ENCODE measurements around the gene KIF22.
A peak's percentile ranks its signal among the peaks of the same experiment; 100 is the strongest.
"Not testable (repeated sequence)": the region's sequence is repeated elsewhere in the genome, so short reads cannot be mapped to it uniquely, and the experiment has no call there.

Gene KIF22

DNA sequence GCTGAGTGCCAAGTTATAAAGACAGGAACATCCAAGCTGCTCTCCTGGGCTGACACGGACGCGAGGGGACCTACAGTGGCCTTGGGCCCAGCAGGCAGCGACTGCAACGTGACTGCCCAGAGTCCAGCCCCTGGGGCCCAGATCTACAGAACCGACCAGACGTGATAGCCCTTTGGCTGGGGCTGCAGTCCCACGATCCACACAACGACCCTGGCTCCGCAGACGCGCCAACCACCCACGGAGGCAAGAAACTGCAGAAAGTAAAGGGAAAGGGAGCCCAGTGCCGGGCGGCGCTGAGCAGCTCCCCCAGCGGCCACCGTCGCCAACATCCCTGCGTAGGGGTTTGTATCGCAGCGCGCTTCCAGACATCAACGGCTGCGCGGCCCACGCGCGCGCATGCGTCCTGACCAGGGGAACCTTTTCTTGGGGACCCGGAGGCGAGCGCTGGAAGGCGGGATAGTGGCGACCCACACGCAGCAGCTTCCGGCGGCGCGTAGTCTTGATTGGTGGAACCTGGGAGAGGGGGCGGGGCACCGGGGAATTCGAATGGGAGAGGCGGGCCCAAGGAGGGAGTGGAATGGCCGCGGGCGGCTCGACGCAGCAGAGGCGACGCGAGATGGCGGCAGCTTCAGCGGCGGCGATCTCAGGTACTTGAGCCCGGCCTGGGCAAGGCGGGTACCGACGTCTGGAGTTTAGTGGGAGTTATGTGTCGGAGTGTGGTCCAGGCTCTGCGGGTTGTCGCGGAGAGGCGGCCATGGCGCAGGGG lies at the start of gene KIF22:
KIF22 (plus strand) TSS at position 569 of the 766 bp plus-strand sequence; CDS start at position 578, 9 bp downstream.
- no peak for TF ChIP-seq JUND (IDR thresholded peaks at IDR 0.05; ENCODE audit: low read depth)
- DNase-seq (ENCODE audit: low read depth in 1 of 2, low spot score in 1 of 2) = peak; percentile 98 to 99
- in situ Hi-C loops (cut with HindIII; ENCODE audit: low pct_unique_long_range_greater_than_20kb, low sequenced_read_pairs) = no loop called here

DNA sequence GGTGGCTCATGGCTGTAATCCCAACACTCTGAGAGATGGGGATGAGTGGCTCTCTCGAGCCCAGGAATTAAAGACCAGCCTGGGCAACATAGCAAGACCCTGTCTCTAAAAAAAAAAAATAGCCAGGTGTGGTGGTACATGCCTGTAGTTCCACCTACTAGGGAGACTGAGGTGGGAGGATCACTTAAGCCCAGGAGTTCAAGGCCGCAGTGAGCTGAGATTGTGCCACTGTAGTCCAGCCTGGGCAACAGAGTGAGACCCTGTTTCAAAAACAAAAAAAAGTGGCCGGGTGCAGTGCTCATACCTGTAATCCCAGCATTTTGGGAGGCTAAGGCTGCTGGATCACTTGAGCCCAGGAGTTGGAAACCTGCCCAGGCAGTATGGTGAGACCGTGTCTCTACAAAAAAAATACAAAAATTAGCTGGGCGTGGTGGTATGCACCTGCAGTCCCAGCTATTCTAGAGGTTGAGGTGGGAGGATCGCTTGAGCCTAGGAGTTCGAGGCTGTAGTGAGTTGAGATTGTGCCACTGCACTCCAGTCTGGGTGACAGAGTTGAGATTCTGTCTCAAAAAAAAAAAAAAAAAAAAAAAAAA lies 47.8 kb upstream of the KIF22 start:
- TF ChIP-seq JUND (IDR thresholded peaks at IDR 0.05; ENCODE audit: low read depth) = no peak
- in situ Hi-C loops (cut with HindIII; ENCODE audit: low pct_unique_long_range_greater_than_20kb, low sequenced_read_pairs) = no loop called here
- no peak for DNase-seq (ENCODE audit: low read depth in 1 of 2, low spot score in 1 of 2)

DNA sequence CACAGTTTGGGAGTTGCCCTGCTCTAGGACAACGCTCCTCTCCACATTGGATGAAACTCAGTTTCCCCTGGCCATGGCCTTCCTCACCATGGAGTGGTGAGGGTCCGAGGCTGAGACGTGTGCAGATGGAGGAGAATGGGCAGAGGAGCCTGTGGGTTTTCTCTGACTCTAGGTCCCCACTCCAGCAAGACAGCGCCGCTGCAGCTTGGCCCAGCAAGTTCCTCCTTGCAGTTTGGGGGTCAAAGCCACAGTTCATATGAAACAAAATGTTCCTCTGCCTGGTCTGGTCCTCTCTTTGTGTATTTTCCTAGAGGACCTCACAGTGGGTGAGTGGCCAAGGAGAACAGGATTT lies 47.1 kb upstream of the KIF22 start:
- no peak for DNase-seq (ENCODE audit: low read depth in 1 of 2, low spot score in 1 of 2)
- TF ChIP-seq JUND (IDR thresholded peaks at IDR 0.05; ENCODE audit: low read depth) = no peak
- in situ Hi-C loops (cut with HindIII; ENCODE audit: low pct_unique_long_range_greater_than_20kb, low sequenced_read_pairs) = no loop called here

DNA sequence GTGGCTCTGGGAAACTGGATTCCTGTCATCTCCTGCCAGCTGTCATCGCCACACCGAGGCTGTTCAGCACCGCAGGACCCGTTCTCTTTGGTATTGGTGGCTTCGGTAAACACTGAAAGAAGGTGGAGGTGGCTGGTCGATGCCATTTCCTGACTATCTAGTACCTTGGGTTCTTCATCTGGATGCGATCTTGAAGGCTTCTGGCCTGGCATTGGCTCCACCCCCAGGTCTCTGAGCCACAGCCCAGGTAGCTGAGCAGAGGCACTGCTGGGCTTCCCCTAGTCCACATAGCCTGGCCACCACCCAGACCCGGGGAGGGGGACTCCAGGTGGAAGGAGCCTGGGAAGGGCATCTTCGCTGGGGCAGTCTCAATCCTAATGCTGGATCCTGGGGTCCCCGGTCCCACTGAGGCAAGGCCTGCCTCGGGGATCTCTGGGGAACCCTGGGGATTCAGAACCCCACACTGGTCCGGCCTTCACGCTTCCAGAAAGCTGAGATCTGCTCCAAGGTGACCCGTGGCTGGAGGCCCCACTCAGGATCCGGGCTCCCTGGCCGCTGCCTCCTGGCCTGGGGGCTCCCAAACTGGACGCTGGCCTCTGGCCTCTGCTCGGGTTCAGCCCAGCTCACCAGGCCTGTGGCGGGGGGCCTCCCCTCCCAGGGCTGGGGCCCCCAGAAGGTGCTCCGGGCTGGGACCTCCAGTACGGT lies 46.6 kb upstream of the KIF22 start:
- in situ Hi-C loops (cut with HindIII; ENCODE audit: low pct_unique_long_range_greater_than_20kb, low sequenced_read_pairs) = no loop called here
- no peak for TF ChIP-seq JUND (IDR thresholded peaks at IDR 0.05; ENCODE audit: low read depth)
- DNase-seq (ENCODE audit: low read depth in 1 of 2, low spot score in 1 of 2) = no peak

- no peak for DNase-seq (ENCODE audit: low read depth in 1 of 2, low spot score in 1 of 2)
- in situ Hi-C loops (cut with HindIII; ENCODE audit: low pct_unique_long_range_greater_than_20kb, low sequenced_read_pairs) = no loop called here
- no peak for TF ChIP-seq JUND (IDR thresholded peaks at IDR 0.05; ENCODE audit: low read depth)
Measured at GRCh38 chr16:29744541-29745101, 45.9 kb upstream of the KIF22 start.

GRCh38 chr16:29745121-29745852 lies 45.3 kb upstream of the KIF22 start:
- no peak for DNase-seq (ENCODE audit: low read depth in 1 of 2, low spot score in 1 of 2)
- in situ Hi-C loops (cut with HindIII; ENCODE audit: low pct_unique_long_range_greater_than_20kb, low sequenced_read_pairs) = no loop called here
- no peak for TF ChIP-seq JUND (IDR thresholded peaks at IDR 0.05; ENCODE audit: low read depth)

DNA sequence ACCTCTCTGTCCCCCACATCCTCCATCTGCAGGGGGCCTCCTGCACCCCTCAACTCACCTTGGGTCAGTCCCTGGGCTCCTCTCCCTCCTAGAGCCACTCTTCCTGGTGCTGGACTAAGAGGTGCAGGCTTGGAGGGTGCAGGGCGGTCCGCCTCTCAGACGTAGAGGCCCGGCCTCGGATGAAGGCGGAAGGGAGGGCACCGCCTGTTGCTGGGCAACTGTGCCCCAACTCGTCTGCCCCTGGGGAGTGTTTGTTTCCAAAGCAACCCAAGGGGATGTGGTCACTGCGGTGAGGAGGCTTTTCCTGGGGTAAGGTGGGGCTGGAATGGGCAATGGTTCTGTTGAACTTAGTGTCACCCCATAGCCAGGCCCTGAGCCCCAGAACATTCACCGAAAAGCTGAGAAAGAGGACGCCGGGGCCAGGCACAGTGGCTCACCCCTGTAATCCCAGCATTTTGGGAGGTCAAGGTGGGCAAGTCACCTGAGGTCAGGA lies 44.7 kb upstream of the KIF22 start, which contains the start of gene C16orf54:
C16orf54 (minus strand) TSS at position 138 of the 493 bp plus-strand sequence. CDS start 1,039 bp downstream, outside the sequence.
- no peak for TF ChIP-seq JUND (IDR thresholded peaks at IDR 0.05; ENCODE audit: low read depth)
- DNase-seq (ENCODE audit: low read depth in 1 of 2, low spot score in 1 of 2) = no peak
- in situ Hi-C loops (cut with HindIII; ENCODE audit: low pct_unique_long_range_greater_than_20kb, low sequenced_read_pairs) = no loop called here

DNA sequence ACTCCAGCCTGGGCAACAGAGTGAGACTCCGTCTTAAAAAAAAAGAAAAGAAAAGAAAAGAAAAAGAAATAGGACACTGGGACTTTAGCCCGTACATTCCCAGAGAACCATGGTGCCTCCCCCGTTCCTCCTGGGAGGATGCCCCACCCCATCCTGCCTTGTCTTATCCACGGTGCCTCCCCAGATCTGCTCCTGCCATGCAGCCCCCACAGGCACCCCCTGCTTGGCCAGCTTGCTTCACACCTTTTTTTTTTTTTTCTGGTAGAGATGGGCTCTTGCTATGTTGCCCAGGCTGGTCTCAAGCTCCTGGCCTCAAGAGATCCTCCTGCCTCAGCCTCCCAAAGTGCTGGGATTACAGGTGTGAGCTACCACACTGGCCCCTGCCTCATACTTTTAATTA lies 44.0 kb upstream of the KIF22 start:
- in situ Hi-C loops (cut with HindIII; ENCODE audit: low pct_unique_long_range_greater_than_20kb, low sequenced_read_pairs); DNase-seq (ENCODE audit: low read depth in 1 of 2, low spot score in 1 of 2): not testable (repeated sequence)

- in situ Hi-C loops (cut with HindIII; ENCODE audit: low pct_unique_long_range_greater_than_20kb, low sequenced_read_pairs) = no loop called here
- DNase-seq (ENCODE audit: low read depth in 1 of 2, low spot score in 1 of 2) = no peak
- TF ChIP-seq JUND (IDR thresholded peaks at IDR 0.05; ENCODE audit: low read depth) = no peak
Measured at GRCh38 chr16:29747947-29748759, 42.4 kb upstream of the KIF22 start.

GRCh38 chr16:29748760-29749149 lies 41.8 kb upstream of the KIF22 start:
- in situ Hi-C loops (cut with HindIII; ENCODE audit: low pct_unique_long_range_greater_than_20kb, low sequenced_read_pairs); DNase-seq (ENCODE audit: low read depth in 1 of 2, low spot score in 1 of 2): not testable (repeated sequence)

DNA sequence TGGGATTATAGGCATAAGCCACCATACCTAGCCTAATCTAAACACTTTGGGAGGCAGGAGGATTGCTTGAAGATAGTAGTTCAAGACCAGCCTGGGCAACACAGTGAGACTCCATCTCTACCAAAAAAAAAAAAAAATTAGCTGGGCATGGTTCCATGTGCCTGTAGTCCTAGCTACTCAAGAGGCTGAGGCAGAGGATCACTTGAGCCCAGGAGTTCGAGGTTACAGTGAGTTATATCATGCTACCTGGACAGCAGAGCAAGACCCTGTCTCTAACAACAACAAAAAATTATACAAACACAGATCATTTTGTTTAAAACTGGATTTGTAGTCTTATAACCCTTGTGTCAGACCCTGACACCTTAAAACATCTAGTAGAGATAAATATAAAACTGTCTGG lies 37.0 kb upstream of the KIF22 start:
- no peak for DNase-seq (ENCODE audit: low read depth in 1 of 2, low spot score in 1 of 2)
- TF ChIP-seq JUND (IDR thresholded peaks at IDR 0.05; ENCODE audit: low read depth) = no peak
- in situ Hi-C loops (cut with HindIII; ENCODE audit: low pct_unique_long_range_greater_than_20kb, low sequenced_read_pairs) = no loop called here

Data from T47D (cell line).